PC-9 (cell line): ENCODE data around the gene ST3GAL6.

Experiments used
- CTCF ChIP-seq: fragments of 200-600 bp; sonication (generic); conservative IDR thresholded peaks from 2 replicates; pipeline ENCODE4 v1.6.1; 2017; ENCODE audit warnings: mixed run types, antibody characterized with exemption, mild to moderate bottlenecking, moderate library complexity
- EZH2 ChIP-seq: fragments of 200-600 bp; sonication (generic); IDR thresholded peaks from 2 replicates; pipeline ENCODE4 v1.8.0; 2017; ENCODE audit warnings: antibody characterized with exemption, low read depth

- TF ChIP-seq CTCF (no peak), EZH2 (no peak)
Measured at GRCh38 chr3:98727638-98728037, 35.5 kb upstream of the ST3GAL6 start.
